Jurkat, Clone E6-1 (cell line): ENCODE results near the gene OXSR1.
"Not testable (repeated sequence)": the region's sequence is repeated elsewhere in the genome, so short reads cannot be mapped to it uniquely, and the experiment has no call there.

Experiments
- DNase-seq: peaks from one replicate; pipeline ENCODE4 v3.0.0-alpha.2; 2011; ENCODE audit warnings: low read depth, low spot score
- H3K4me3 ChIP-seq: 2 replicates; pipeline ENCODE4 v1.5.1; 2011; ENCODE audit warnings: mild to moderate bottlenecking, low read length, control low read depth, moderate library complexity

Gene OXSR1

GRCh38 chr3:38126121-38126892 is 39.0 kb upstream of the OXSR1 start:
- no peak overlapping the region for H3K4me3 ChIP-seq
- DNase-seq: no peak

GRCh38 chr3:38127611-38128302 is 37.6 kb upstream of the OXSR1 start:
- DNase-seq: no peak
- H3K4me3 ChIP-seq: no peak overlapping the region

GRCh38 chr3:38128303-38128655 is 37.1 kb upstream of the OXSR1 start:
- no peak for DNase-seq
- H3K4me3 ChIP-seq: no peak overlapping the region

- no peak overlapping the region for H3K4me3 ChIP-seq
- DNase-seq: no peak
These were observed 36.3 kb upstream of the OXSR1 start for GRCh38 chr3:38129058-38129457.

GRCh38 chr3:38130631-38131065 is 34.7 kb upstream of the OXSR1 start:
- H3K4me3 ChIP-seq: no peak overlapping the region
- DNase-seq: no peak

- no peak overlapping the region for H3K4me3 ChIP-seq
- no peak for DNase-seq
These were observed 33.5 kb upstream of the OXSR1 start for GRCh38 chr3:38131621-38132369.

GRCh38 chr3:38133209-38133556 is 32.2 kb upstream of the OXSR1 start:
- H3K4me3 ChIP-seq: no peak overlapping the region

GRCh38 chr3:38133557-38134405 is 31.6 kb upstream of the OXSR1 start:
- DNase-seq: no peak
- no peak overlapping the region for H3K4me3 ChIP-seq

More at GRCh38 chr3:38133209-38133556, 32.2 kb upstream of the OXSR1 start:
- no peak for DNase-seq

- not testable (repeated sequence) for DNase-seq, H3K4me3 ChIP-seq
These were observed 30.7 kb upstream of the OXSR1 start for GRCh38 chr3:38134517-38135143.

GRCh38 chr3:38135621-38136277 is 29.6 kb upstream of the OXSR1 start:
- peak; percentile 69 for DNase-seq

GRCh38 chr3:38136393-38136776 is 29.0 kb upstream of the OXSR1 start:
- peak overlapping the region; percentile 86 for H3K4me3 ChIP-seq
- no peak for DNase-seq

More at GRCh38 chr3:38135621-38136277, 29.6 kb upstream of the OXSR1 start:
- peak overlapping the region; percentile 86 for H3K4me3 ChIP-seq

GRCh38 chr3:38136777-38137614 is 28.3 kb upstream of the OXSR1 start, which contains the start of gene ACAA1:
Gene ACAA1 (minus strand): TSS chr3:38137127. CDS start chr3:38137035, 92 bp downstream.
- peak within 1 kb of the TSS; percentile 86 for H3K4me3 ChIP-seq

GRCh38 chr3:38137615-38138348 is 27.6 kb upstream of the OXSR1 start:
- H3K4me3 ChIP-seq: peak overlapping the region; percentile 86
- DNase-seq: no peak

More at GRCh38 chr3:38136777-38137614, 28.3 kb upstream of the OXSR1 start, which contains the start of gene ACAA1:
- DNase-seq: peak; percentile 97

GRCh38 chr3:38138349-38139190 is 26.8 kb upstream of the OXSR1 start, which contains the start of gene MYD88:
Gene MYD88 (plus strand): TSS chr3:38138661. CDS start chr3:38138701, 40 bp downstream.
- peak; percentile 62 for DNase-seq
- H3K4me3 ChIP-seq: peak within 1 kb of the TSS; percentile 86

- no peak for DNase-seq
- H3K4me3 ChIP-seq: peak overlapping the region; percentile 86
These were observed 26.1 kb upstream of the OXSR1 start for GRCh38 chr3:38139191-38139590.
